Rectal smooth muscle tissue (tissue), 1 donor: ENCODE measurements around the gene MRC2.

ENCODE experiments used
- H3K27ac ChIP-seq: one replicate; pipeline ENCODE4 v1.7.0; 2013; ENCODE audit warnings: low read depth, low read length, inconsistent platforms
- H3K27me3 ChIP-seq: one replicate; pipeline ENCODE4 v1.7.0; 2013; ENCODE audit warnings: low read length; ENCODE audit not compliant: control insufficient read depth, insufficient read depth
- H3K36me3 ChIP-seq: one replicate; pipeline ENCODE4 v1.7.0; 2013; ENCODE audit warnings: low read length; ENCODE audit not compliant: control insufficient read depth, insufficient read depth
- H3K4me1 ChIP-seq: one replicate; pipeline ENCODE4 v1.7.0; 2013; ENCODE audit warnings: low read length; ENCODE audit not compliant: control insufficient read depth, insufficient read depth
- H3K4me3 ChIP-seq: one replicate; pipeline ENCODE4 v1.7.0; 2013; ENCODE audit warnings: low read length
- H3K9ac ChIP-seq: one replicate; pipeline ENCODE4 v1.7.0; 2013; ENCODE audit warnings: low read length

MRC2 gene

GRCh38 chr17:62661337-62661736, 33.9 kb downstream of the MRC2 start:
- Histone ChIP-seq H3K27me3 (no peaks in the 10 kb centered on the region), H3K36me3 (no peaks in the 10 kb centered on the region), H3K4me3 (no peak overlapping the region), H3K9ac (no peak overlapping the region), H3K27ac (no peak overlapping the region), H3K4me1 (no peaks in the 10 kb centered on the region)

DNA sequence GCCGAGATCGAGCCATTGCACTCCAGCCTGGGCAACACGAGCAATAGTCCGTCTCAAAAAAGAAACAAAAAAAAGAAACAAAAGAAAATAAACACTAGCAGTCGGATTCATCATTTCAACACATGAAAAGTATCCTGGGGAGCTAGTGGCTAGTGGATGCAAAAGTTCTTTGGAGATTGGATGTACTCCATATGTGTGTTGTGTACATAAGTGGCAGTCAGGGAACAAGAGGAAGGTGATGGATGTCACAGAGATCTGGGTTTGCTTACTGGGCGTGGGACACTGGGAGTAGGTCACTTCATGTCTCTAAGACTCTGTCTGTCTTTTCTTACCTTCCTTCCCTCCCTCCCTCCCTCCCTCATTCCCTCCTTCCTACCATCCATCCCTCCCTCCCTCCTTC, 35.4 kb downstream of the MRC2 start:
- H3K27me3 ChIP-seq: no peaks in the 10 kb centered on the region
- no peak overlapping the region for H3K4me3 ChIP-seq
- no peak overlapping the region for H3K9ac ChIP-seq
- H3K27ac ChIP-seq: no peak overlapping the region
- no peaks in the 10 kb centered on the region for H3K36me3 ChIP-seq
- no peaks in the 10 kb centered on the region for H3K4me1 ChIP-seq

DNA sequence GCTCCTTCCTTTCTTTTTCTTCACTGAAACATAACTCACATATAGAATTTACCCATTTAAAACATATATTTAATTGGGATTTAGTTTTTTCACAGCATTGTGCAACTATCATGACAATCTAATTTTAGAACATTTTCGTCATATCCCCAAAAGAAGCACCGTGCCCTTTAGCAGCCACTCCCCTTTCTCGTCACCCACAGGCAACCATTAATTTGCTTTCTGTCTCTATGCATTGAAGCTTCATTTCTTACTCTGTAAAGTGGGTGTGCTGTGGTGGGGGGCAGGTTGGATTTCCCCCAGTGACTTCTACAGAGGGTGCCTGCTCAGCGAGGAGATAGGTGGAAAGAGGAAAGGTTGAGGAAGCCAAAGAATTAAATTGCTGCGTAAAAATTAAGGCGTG, 35.8 kb downstream of the MRC2 start:
- no peak overlapping the region for H3K4me3 ChIP-seq
- no peak overlapping the region for H3K9ac ChIP-seq
- H3K27ac ChIP-seq: no peak overlapping the region
- no peaks in the 10 kb centered on the region for H3K4me1 ChIP-seq
- H3K27me3 ChIP-seq: no peaks in the 10 kb centered on the region
- H3K36me3 ChIP-seq: no peaks in the 10 kb centered on the region

GRCh38 chr17:62664336-62665120, 37.1 kb downstream of the MRC2 start:
- H3K27me3 ChIP-seq: no peaks in the 10 kb centered on the region
- no peaks in the 10 kb centered on the region for H3K4me1 ChIP-seq
- H3K27ac ChIP-seq: no peak overlapping the region
- no peak overlapping the region for H3K9ac ChIP-seq
- H3K36me3 ChIP-seq: no peaks in the 10 kb centered on the region
- no peak overlapping the region for H3K4me3 ChIP-seq

- H3K27ac ChIP-seq: no peak overlapping the region
- H3K9ac ChIP-seq: no peak overlapping the region
- no peaks in the 10 kb centered on the region for H3K27me3 ChIP-seq
- H3K4me1 ChIP-seq: no peaks in the 10 kb centered on the region
- no peaks in the 10 kb centered on the region for H3K36me3 ChIP-seq
- no peak overlapping the region for H3K4me3 ChIP-seq
Observed at GRCh38 chr17:62665599-62665998, 38.1 kb downstream of the MRC2 start.

DNA sequence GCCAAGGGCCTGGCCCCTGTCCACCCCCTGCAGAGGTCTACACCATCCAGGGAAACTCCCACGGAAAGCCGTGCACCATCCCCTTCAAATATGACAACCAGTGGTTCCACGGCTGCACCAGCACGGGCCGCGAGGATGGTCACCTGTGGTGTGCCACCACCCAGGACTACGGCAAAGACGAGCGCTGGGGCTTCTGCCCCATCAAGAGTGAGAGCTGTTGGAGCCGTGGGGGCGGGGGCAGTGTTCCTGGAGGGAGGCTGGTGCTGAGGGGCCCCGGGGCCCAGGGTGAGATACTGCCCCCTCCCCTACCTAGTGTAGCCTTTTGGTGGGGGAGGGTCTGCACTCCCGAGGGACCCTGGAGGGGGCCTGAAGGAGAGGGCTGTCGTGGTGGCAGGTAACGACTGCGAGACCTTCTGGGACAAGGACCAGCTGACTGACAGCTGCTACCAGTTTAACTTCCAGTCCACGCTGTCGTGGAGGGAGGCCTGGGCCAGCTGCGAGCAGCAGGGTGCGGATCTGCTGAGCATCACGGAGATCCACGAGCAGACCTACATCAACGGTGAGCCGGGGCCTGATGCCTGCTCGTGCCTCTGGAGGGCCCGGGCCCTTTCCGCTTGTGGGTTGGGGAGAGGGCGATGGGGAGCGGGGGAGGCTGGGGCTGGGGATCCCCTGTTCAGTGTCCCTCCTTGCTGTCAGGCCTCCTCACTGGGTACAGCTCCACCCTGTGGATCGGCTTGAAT, 38.8 kb downstream of the MRC2 start:
- H3K27ac ChIP-seq: no peak overlapping the region
- H3K36me3 ChIP-seq: no peaks in the 10 kb centered on the region
- H3K4me1 ChIP-seq: no peaks in the 10 kb centered on the region
- H3K4me3 ChIP-seq: no peak overlapping the region
- H3K9ac ChIP-seq: no peak overlapping the region
- no peaks in the 10 kb centered on the region for H3K27me3 ChIP-seq

DNA sequence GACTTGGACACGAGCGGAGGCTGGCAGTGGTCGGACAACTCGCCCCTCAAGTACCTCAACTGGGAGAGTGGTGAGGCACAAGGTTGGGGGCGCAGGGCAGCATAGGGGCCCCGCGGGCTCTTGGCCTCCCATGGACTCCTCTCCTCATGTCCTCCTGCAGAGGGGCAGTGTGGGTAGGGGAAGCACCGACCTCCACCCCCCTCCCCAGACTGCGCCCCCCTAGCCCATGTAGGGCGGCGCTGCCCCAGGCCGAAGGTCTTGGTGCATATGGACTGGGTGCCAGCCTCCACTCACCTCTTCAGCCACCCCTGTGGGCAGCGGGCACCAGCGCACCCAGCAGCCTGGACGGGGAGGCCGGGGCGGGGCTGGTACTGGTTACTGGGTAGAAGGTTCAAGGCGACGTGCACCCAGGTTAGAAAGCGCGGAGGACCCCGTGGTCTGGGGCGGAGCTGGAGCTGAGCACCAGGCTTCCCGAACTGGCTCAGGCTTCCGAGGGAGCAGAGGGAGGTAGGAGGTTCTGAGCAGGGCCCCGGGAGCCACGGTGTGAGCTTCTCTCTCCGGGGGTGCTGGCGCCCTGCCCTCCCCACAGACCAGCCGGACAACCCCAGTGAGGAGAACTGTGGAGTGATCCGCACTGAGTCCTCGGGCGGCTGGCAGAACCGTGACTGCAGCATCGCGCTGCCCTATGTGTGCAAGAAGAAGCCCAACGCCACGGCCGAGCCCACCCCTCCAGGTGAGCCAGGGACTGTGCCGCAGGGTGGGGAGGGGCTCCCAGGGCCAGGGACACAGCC, 39.5 kb downstream of the MRC2 start:
- no peaks in the 10 kb centered on the region for H3K36me3 ChIP-seq
- no peaks in the 10 kb centered on the region for H3K27me3 ChIP-seq
- no peak overlapping the region for H3K27ac ChIP-seq
- no peaks in the 10 kb centered on the region for H3K4me1 ChIP-seq
- no peak overlapping the region for H3K9ac ChIP-seq
- H3K4me3 ChIP-seq: no peak overlapping the region

DNA sequence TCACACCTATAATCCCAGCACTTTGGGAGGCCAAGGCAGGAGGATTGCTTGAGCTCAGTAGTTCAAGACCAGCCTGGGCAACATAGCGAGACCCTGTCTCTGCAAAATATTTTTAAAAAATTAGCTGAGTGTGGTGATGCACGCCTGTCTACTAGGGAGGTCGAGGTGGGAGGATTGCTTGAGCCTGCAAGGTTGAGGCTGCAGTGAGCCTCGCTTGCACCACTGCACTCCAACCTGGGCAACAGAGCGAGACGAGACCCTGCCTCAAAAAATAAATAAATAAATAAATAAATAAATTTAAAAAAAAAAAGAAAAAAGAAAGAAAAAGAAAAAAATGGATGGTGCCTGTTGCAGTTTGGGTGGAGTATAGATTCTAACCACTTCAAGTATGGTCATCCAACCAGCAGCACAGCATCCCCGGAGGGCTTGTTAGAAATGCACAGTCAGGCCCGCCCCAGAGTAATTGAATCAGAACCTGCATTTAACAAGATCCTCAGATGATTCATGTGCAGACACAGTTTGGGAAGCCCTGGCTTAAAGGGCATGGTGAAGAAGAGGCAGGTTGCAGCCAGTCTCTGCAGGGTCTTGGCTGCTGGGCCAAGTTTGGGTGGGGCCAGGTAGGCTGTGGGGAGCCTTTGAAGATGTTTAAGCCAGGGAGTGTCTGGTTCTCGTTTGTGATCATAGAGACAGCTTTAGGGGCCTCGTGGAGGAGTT, 40.8 kb downstream of the MRC2 start:
- Histone ChIP-seq H3K27me3 (no peaks in the 10 kb centered on the region), H3K27ac (no peak overlapping the region), H3K36me3 (no peaks in the 10 kb centered on the region), H3K4me1 (no peaks in the 10 kb centered on the region), H3K4me3 (no peak overlapping the region), H3K9ac (no peak overlapping the region)

- Histone ChIP-seq H3K27ac (no peak overlapping the region), H3K9ac (no peak overlapping the region), H3K27me3 (no peaks in the 10 kb centered on the region), H3K36me3 (no peaks in the 10 kb centered on the region), H3K4me1 (no peaks in the 10 kb centered on the region), H3K4me3 (no peak overlapping the region)
Observed at GRCh38 chr17:62670202-62670821, 42.8 kb downstream of the MRC2 start.

GRCh38 chr17:62671553-62671952, 44.1 kb downstream of the MRC2 start:
- H3K36me3 ChIP-seq: no peaks in the 10 kb centered on the region
- no peaks in the 10 kb centered on the region for H3K27me3 ChIP-seq
- no peaks in the 10 kb centered on the region for H3K4me1 ChIP-seq
- H3K9ac ChIP-seq: no peak overlapping the region
- H3K27ac ChIP-seq: no peak overlapping the region
- no peak overlapping the region for H3K4me3 ChIP-seq

GRCh38 chr17:62672957-62673356, 45.5 kb downstream of the MRC2 start:
- Histone ChIP-seq H3K9ac (no peak overlapping the region), H3K4me1 (no peaks in the 10 kb centered on the region), H3K36me3 (no peaks in the 10 kb centered on the region), H3K27ac (no peak overlapping the region), H3K27me3 (no peaks in the 10 kb centered on the region), H3K4me3 (no peak overlapping the region)
